ELR (cell line): ENCODE data around the gene CYB5D1.

Experiments
- DNase-seq: peaks from one replicate; pipeline ENCODE4 v3.0.0-alpha.2; 2015; ENCODE audit warnings: low read depth

CYB5D1 gene, protein sequence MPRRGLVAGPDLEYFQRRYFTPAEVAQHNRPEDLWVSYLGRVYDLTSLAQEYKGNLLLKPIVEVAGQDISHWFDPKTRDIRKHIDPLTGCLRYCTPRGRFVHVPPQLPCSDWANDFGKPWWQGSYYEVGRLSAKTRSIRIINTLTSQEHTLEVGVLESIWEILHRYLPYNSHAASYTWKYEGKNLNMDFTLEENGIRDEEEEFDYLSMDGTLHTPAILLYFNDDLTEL

GRCh38 chr17:7857713-7858521 lies at the start of gene CYB5D1:
Gene CYB5D1, plus strand, starts transcription at chr17:7858003. Its CDS starts 132 bp downstream, at chr17:7858135.
- DNase-seq = peak; percentile 98

DNA sequence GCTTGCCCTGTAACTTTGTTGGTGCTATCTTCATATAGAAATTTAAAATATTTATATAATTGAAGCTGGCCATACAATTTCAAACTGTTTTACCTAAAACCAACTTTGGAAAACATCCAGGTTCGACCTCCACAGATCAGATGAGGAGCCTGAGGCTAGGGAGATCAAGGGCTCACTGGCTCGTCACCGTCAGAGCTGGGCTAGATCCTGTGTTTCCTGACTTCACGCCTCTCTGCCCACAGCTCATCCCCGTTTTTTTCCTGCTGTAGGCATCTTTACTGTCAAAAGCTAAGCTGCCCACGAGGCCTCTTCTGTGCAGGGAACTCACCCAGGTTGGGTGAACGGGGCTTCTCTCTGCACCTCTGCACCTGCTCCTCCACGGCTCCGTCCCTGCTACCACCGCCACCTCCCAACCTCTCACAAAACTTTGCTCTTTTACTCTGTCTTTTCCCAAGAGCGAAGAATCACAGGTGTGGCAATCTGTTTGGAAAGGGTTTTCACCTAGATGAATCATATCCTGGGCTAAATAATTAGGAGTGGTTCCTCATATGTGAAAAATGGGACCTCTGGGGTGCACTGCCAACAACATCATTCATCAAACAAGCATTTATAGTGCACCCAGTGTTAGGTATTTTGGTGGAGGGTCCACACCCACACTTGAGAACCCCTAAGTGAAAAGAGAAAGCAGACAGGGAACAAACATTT lies 48.6 kb upstream of the CYB5D1 start:
- DNase-seq = no peak

GRCh38 chr17:7809791-7810343 lies 47.9 kb upstream of the CYB5D1 start:
- peak; percentile 54 for DNase-seq

DNA sequence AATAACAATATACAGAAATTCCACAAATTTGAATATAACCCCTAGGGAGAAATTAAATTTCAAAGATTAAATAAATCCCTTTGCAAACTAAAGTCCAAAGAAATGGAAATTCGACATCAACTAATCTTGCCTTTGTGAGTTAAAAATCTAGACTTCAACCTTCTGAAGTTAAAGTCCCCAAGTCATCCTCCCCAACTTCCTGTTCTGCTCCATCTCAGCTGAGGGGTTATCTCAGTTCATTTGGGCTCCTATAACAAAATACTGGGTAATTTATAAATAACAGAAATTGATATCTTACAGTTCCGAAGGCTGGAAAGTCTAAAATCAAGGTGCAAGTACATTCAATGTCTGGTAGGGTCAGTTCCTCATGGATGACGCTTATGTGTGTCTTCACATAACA lies 46.6 kb upstream of the CYB5D1 start:
- no peak for DNase-seq

DNA sequence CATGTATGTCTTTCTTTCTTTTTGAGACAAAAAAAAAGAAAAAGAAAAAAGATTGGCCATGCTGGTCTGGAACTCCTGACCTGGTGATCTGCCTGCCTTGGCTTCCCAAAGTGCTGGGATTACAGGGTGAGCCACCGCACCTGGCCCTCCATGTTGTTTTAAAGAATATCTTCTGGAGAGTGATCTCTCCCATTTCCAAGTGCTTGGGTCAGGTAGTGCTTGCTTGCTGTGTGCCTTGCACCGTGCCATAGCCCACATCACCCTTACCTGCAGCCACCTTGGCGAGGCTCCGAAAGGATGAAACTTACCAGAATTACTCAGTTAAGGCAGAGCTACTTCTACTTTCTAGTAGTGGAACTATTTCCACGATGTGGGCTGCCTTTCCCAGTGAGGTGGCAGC lies 42.8 kb upstream of the CYB5D1 start:
- no peak for DNase-seq

DNA sequence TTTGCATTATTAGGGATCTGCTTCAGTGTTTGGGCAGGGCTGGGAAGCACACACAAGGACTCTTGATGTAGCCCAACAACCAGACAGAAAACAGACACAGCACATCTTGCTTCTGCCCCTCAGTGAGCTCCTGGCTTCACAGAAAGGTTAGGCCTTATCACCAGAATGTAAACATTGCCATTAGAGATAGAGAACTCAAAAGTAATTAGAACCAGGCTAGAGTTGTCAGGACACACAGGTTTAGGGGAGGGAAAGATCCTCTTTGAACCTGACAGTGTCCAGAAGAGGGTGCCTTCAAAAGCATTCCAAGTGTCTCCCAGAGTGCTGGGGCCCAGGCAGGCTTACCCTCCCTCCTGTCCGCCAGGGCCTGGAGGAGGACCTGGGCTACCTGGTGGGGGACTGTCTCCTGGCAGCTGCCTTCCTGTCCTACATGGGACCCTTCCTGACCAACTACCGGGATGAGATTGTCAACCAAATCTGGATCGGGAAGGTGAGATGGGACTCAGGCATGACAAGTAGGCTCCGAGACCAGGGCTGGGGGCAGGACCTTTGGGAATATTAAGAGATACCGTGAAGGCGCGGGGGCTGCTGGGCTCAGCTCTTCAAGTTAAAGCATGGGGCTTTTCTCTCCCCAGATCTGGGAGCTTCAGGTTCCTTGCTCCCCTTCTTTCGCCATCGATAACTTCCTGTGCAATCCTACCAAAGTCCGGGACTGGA lies 40.7 kb upstream of the CYB5D1 start:
- DNase-seq = no peak

DNA sequence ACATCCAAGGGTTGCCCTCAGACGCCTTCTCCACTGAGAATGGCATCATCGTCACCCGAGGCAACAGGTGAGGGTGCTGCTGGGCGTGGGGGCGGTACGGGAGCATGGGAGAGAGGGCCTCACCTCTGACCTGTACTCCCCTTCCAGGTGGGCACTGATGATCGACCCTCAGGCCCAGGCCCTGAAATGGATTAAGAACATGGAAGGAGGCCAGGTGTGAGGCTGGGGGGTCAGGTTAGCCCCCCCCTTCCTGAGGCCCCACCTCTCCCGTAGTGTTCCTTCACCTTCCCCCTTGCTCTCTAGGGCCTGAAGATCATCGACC lies 40.2 kb upstream of the CYB5D1 start:
- DNase-seq = no peak

DNA sequence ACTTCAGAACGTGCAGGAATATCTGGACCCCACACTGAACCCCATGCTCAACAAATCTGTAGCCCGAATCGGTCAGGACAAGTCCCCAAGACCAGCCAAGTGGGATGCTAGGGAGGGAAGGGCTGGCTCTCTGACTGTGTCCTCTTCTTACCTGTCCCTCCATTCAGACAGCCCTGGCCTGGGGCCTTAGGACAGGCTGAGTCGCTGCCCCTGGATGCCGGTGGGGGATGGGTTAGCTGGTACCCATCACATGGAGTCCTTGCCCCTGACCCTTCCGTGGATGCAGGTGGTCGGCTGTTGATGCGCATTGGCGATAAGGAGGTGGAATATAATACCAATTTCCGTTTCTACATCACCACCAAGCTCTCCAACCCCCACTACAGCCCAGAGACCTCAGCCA lies 39.8 kb upstream of the CYB5D1 start:
- no peak for DNase-seq

DNA sequence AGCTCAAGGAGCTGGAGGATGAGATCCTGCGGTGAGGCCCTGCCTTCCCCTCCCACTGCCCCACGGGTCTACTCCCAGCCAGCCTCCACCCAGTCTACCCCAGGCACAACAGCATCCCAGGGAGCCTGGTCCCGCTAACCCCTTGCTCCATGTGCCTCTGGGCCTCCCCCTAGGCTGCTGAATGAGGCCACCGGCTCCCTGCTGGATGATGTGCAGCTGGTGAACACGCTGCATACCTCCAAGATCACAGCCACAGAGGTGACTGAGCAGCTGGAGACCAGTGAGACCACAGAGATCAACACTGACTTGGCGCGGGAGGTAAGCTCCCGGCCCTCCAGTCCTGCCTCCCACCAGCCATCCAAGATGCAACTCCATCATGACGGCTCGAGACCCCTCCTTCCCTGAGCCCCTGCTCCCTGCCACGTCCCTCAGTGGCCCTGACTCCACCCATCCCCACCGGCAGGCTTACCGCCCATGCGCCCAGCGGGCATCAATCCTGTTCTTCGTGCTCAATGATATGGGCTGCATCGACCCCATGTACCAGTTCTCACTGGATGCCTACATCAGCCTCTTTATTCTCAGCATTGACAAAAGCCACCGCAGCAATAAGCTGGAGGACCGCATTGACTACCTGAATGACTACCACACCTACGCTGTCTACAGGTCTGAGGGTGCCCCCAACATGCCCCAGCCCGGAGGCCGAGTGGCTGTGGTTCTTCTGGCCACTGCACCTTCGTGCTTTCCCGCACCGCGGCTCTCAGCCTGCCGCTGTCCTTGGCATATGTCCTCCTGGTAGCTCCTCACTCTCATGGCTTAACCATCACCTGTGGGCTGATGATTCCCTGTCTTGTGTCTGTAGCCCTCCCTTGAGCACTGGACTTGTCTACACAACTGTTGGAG lies 38.8 kb upstream of the CYB5D1 start:
- DNase-seq = no peak

DNA sequence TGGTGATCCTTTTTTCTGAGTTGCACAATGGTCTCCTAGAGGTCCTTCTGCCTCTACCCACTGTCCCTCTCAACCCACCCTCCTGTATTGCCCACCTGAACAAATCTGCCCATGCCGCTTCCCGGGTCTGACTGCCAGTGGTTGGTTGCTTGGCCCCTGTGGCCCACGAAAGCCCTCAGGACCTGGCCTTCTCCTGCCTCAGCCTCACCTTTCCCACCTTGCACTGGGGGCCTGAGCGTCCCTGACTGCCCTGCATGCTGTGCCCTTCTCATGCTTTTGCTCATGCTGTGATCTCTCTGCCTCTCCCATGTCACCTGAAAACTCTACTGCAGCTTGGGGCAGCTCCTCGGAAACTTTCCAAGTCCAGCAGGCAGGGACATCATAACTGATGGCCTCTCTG lies 37.6 kb upstream of the CYB5D1 start:
- DNase-seq = no peak

GRCh38 chr17:7822126-7822525 lies 35.7 kb upstream of the CYB5D1 start:
- no peak for DNase-seq

GRCh38 chr17:7823581-7824001 lies 34.2 kb upstream of the CYB5D1 start:
- no peak for DNase-seq

GRCh38 chr17:7824021-7824924 lies 33.5 kb upstream of the CYB5D1 start:
- no peak for DNase-seq

DNA sequence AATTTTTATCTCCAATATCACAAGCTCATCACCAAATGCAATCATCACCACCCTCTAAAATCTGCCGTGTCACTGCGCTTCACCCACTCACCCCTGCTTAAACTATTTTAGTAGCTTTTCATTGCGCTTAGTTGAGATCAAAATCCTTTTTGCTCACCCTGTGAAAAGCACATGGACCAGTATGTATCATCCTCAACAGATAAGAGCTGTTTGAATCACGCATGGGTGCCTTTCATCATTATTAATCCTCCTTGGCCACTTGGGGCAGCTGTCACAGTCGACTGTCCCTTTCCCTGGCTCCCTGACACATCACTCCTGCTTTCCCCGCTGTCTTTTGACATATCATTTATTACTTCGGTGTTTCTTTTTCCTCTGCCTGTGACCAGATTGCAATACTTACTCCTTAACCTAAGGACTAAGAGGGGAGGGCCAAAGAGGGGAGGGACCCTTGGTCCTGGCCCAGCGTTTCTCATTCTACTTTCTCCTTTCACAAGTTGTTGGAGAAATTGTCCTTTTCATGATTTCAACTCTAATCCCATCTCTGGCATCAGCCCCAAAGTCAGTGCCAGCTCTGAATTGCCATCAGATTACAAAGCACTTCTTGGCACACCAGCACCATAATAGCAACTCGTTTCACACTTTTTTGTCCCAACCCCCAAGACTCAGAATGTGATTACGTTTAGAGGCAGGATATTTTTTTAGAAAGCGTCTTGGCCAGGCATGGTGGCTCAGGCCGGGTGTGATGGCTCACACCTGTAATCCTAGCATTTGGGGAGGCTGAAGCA lies 32.4 kb upstream of the CYB5D1 start:
- DNase-seq = peak; percentile 28

GRCh38 chr17:7830616-7831015 lies 27.2 kb upstream of the CYB5D1 start:
- no peak for DNase-seq

DNA sequence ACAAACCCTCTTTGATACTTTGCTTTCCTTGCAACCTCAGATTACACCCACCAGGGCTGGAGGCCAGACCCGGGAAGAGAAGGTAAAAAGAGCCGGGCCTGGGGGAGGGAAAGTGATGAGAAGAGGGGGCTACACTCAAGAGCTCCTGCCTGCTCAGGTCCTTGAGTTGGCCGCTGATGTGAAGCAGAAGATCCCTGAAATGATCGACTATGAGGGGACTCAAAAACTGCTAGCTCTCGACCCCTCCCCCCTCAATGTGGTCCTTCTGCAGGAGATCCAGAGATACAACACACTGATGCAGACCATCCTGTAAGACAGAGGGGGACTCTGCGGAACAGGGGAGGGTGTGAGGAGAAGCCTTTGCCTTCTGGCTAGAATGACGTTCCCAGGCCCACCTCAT lies 26.6 kb upstream of the CYB5D1 start:
- DNase-seq = no peak

- no peak for DNase-seq
Measured at GRCh38 chr17:7832431-7832830, 25.4 kb upstream of the CYB5D1 start.

DNA sequence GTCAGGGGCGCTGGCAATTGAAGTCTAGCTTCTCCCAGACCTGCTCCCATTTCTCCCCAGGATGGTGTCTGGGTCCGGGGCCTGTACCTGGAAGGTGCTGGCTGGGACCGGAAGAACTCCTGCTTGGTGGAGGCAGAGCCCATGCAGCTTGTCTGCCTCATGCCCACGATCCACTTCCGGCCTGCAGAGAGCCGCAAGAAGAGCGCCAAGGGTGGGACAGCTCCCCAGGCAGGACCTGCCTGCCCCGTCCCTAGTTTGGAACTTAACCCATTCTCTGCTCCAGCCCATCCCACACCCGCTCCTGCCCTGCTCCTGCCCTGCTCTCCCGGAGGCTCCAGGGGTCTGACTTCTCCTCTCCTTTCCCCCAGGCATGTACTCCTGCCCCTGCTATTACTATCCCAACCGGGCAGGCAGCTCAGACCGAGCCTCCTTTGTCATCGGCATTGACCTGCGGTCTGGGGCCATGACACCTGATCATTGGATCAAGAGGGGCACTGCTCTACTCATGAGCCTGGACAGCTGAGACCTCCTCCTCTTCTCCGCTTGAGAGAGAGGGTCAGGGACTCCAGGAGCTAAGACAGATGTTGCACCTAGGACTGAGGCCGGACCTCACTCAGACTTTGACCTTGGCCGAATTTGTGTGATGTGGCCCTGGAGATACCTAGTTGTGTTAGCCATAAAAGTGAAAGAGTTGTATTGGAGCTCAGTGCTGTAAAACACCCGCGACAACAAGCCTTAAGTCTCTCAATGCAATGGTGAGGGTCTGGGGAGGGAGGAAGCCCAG lies 24.6 kb upstream of the CYB5D1 start:
- no peak for DNase-seq
